Progenitor cell of endocrine pancreas (in vitro differentiated cells): ENCODE measurements around the gene SLC35D2. TPM values are rescaled to one million over a fixed set of nuclear protein-coding genes. Genes with fewer than 3 reads are reported as not detected.
"Not testable (repeated sequence)": the region's sequence is repeated elsewhere in the genome, so short reads cannot be mapped to it uniquely, and the experiment has no call there.

Source experiments
- DNase-seq: peaks from one replicate; pipeline ENCODE4 v3.0.0; 2021; ENCODE audit warnings: low spot score; ENCODE audit not compliant: unreplicated experiment
- H3K27ac Mint-ChIP-seq: 2 replicates; pipeline ENCODE4 v1.8.0; 2021; ENCODE audit warnings: mild to moderate bottlenecking, moderate library complexity, mixed read lengths
- H3K27me3 Mint-ChIP-seq: 2 replicates; pipeline ENCODE4 v1.8.0; 2021; ENCODE audit warnings: mixed read lengths
- H3K36me3 Mint-ChIP-seq: 2 replicates; pipeline ENCODE4 v1.8.0; 2022; ENCODE audit warnings: mixed read lengths; ENCODE audit not compliant: insufficient read depth
- H3K4me1 Mint-ChIP-seq: 2 replicates; pipeline ENCODE4 v1.8.0; 2021; ENCODE audit warnings: low read depth, mixed read lengths
- H3K4me3 Mint-ChIP-seq: 2 replicates; pipeline ENCODE4 v1.8.0; 2021; ENCODE audit warnings: low read depth, mild to moderate bottlenecking, moderate library complexity, mixed read lengths
- H3K9me3 Mint-ChIP-seq: 2 replicates; pipeline ENCODE4 v1.8.0; 2021; ENCODE audit warnings: low read depth, mixed read lengths
- CTCF ChIP-seq: fragments of 200-600 bp; sonication (generic); IDR thresholded peaks from one replicate; pipeline ENCODE4 v1.5.0; 2021; ENCODE audit warnings: antibody characterized with exemption, mild to moderate bottlenecking; ENCODE audit not compliant: unreplicated experiment
- total RNA-seq: library from RNA; stranded (reverse); gene quantifications from 2 replicates; pipeline ENCODE4 v1.2.1, GENCODE V29; 2021

Gene SLC35D2
- total RNA-seq, 1 donor from 2014 or later: 52.6 TPM

GRCh38 chr9:96381696-96382095 is 1.8 kb downstream of the SLC35D2 start:
- H3K4me1 Mint-ChIP-seq: peaks cover 35% of the 10 kb centered on the region
- H3K4me3 Mint-ChIP-seq: peak overlapping the region; percentile 11
- H3K27me3 Mint-ChIP-seq: no peaks in the 10 kb centered on the region
- TF ChIP-seq CTCF: no peak
- no peak for DNase-seq
- H3K9me3 Mint-ChIP-seq: no peaks in the 10 kb centered on the region
- H3K27ac Mint-ChIP-seq: no peak overlapping the region
- H3K36me3 Mint-ChIP-seq: peaks cover 13% of the 10 kb centered on the region

- no peaks in the 10 kb centered on the region for H3K27me3 Mint-ChIP-seq
- no peaks in the 10 kb centered on the region for H3K9me3 Mint-ChIP-seq
- peak overlapping the region; percentile 11 for H3K27ac Mint-ChIP-seq
- H3K4me1 Mint-ChIP-seq: peaks cover 33% of the 10 kb centered on the region
- no peak for DNase-seq
- peak overlapping the region; percentile 11 for H3K4me3 Mint-ChIP-seq
- H3K36me3 Mint-ChIP-seq: peaks cover 13% of the 10 kb centered on the region
- TF ChIP-seq CTCF: no peak
Observed at GRCh38 chr9:96381125-96381524, 2.4 kb downstream of the SLC35D2 start.

GRCh38 chr9:96379461-96379860 is 4.0 kb downstream of the SLC35D2 start:
- no peak overlapping the region for H3K4me3 Mint-ChIP-seq
- no peak for DNase-seq
- no peaks in the 10 kb centered on the region for H3K27me3 Mint-ChIP-seq
- peaks cover 31% of the 10 kb centered on the region for H3K4me1 Mint-ChIP-seq
- TF ChIP-seq CTCF: no peak
- no peaks in the 10 kb centered on the region for H3K9me3 Mint-ChIP-seq
- peaks cover 12% of the 10 kb centered on the region for H3K36me3 Mint-ChIP-seq
- no peak overlapping the region for H3K27ac Mint-ChIP-seq

GRCh38 chr9:96378187-96378586 is 5.3 kb downstream of the SLC35D2 start:
- no peaks in the 10 kb centered on the region for H3K9me3 Mint-ChIP-seq
- H3K27me3 Mint-ChIP-seq: no peaks in the 10 kb centered on the region
- H3K27ac Mint-ChIP-seq: no peak overlapping the region
- peaks cover 26% of the 10 kb centered on the region for H3K4me1 Mint-ChIP-seq
- TF ChIP-seq CTCF: no peak
- no peak overlapping the region for H3K4me3 Mint-ChIP-seq
- no peak for DNase-seq
- peaks cover 12% of the 10 kb centered on the region for H3K36me3 Mint-ChIP-seq

GRCh38 chr9:96376891-96377874 is 6.3 kb downstream of the SLC35D2 start:
- Mint-ChIP-seq H3K27me3 (no peaks in the 10 kb centered on the region), H3K9me3 (peaks cover under 1% of the 10 kb centered on the region), H3K27ac (peak overlapping the region; percentile 76), H3K36me3 (peaks cover 12% of the 10 kb centered on the region), H3K4me1 (peaks cover 20% of the 10 kb centered on the region), H3K4me3 (peak overlapping the region; percentile 22)
- no peak for TF ChIP-seq CTCF
- DNase-seq: no peak

GRCh38 chr9:96375507-96375906 is 8.0 kb downstream of the SLC35D2 start:
- not testable (repeated sequence) for H3K9me3 Mint-ChIP-seq, H3K4me1 Mint-ChIP-seq, H3K4me3 Mint-ChIP-seq, H3K27me3 Mint-ChIP-seq, H3K27ac Mint-ChIP-seq, DNase-seq
- H3K36me3 Mint-ChIP-seq: peaks cover 12% of the 10 kb centered on the region
